Neural progenitor cell (in vitro differentiated cells): ENCODE results near the gene BAIAP2. TPM values are rescaled to one million over a fixed set of nuclear protein-coding genes. Genes with fewer than 3 reads are reported as not detected.

Experiments
- DNase-seq: peaks from one replicate; pipeline ENCODE4 v3.0.0-alpha.2; 2016; ENCODE audit warnings: low spot score
- H2AFZ ChIP-seq: fragments of 200-600 bp; sonication (generic); replicated peaks from 2 replicates; pipeline ENCODE4 v1.6.1; 2016; ENCODE audit warnings: antibody characterized with exemption
- H3F3A ChIP-seq: fragments of 200-600 bp; sonication (generic); 2 replicates; pipeline ENCODE4 v1.6.1; 2016; ENCODE audit warnings: antibody characterized with exemption, low read depth
- H3K27ac ChIP-seq: fragments of 200-600 bp; sonication (generic); 2 replicates; pipeline ENCODE4 v1.5.1; 2016; ENCODE audit warnings: mild to moderate bottlenecking
- H3K27me3 ChIP-seq: fragments of 200-600 bp; sonication (generic); 2 replicates; pipeline ENCODE4 v1.6.1; 2016; ENCODE audit warnings: mild to moderate bottlenecking, moderate library complexity
- H3K36me3 ChIP-seq: fragments of 200-600 bp; sonication (generic); 2 replicates; pipeline ENCODE4 v1.5.1; 2016
- H3K4me1 ChIP-seq: fragments of 200-600 bp; sonication (generic); 2 replicates; pipeline ENCODE4 v1.6.1; 2016; ENCODE audit warnings: mixed run types
- H3K4me2 ChIP-seq: fragments of 200-600 bp; sonication (generic); 2 replicates; pipeline ENCODE4 v1.6.1; 2016
- H3K4me3 ChIP-seq: fragments of 200-600 bp; sonication (generic); 2 replicates; pipeline ENCODE4 v1.5.1; 2016
- H3K79me2 ChIP-seq: fragments of 200-600 bp; sonication (generic); 2 replicates; pipeline ENCODE4 v1.6.1; 2016; ENCODE audit warnings: low read depth
- H3K9ac ChIP-seq: fragments of 200-600 bp; sonication (generic); 2 replicates; pipeline ENCODE4 v1.6.1; 2016
- H3K9me3 ChIP-seq: fragments of 200-600 bp; sonication (generic); 2 replicates; pipeline ENCODE4 v1.5.1; 2016; ENCODE audit warnings: low read depth
- H4K20me1 ChIP-seq: fragments of 200-600 bp; sonication (generic); 2 replicates; pipeline ENCODE4 v1.6.1; 2016; ENCODE audit warnings: low read depth
- H3K27ac Mint-ChIP-seq: 3 replicates; pipeline ENCODE4 v1.8.0; 2021; ENCODE audit warnings: mixed read lengths
- H3K27me3 Mint-ChIP-seq: 2 replicates; pipeline ENCODE4 v1.8.0; 2022; ENCODE audit warnings: low read depth, mild to moderate bottlenecking, inconsistent platforms, moderate library complexity, mixed read lengths; ENCODE audit not compliant: insufficient read depth
- H3K36me3 Mint-ChIP-seq: 3 replicates; pipeline ENCODE4 v1.8.0; 2021; ENCODE audit warnings: mixed read lengths
- H3K4me1 Mint-ChIP-seq: 3 replicates; pipeline ENCODE4 v1.8.0; 2021; ENCODE audit warnings: mixed read lengths
- H3K4me3 Mint-ChIP-seq: 3 replicates; pipeline ENCODE4 v1.8.0; 2021; ENCODE audit warnings: mild to moderate bottlenecking, moderate library complexity, mixed read lengths
- H3K9me3 Mint-ChIP-seq: 3 replicates; pipeline ENCODE4 v1.8.0; 2020; ENCODE audit warnings: mixed read lengths
- CTCF ChIP-seq: fragments of 200-600 bp; sonication (generic); IDR thresholded peaks from 2 replicates; pipeline ENCODE4 v1.5.1; 2017; ENCODE audit warnings: antibody characterized with exemption, mild to moderate bottlenecking
- EZH2 ChIP-seq: fragments of 200-600 bp; sonication (generic); IDR thresholded peaks from 2 replicates; pipeline ENCODE4 v1.6.1; 2017; ENCODE audit warnings: antibody characterized with exemption, mild to moderate bottlenecking, moderate library complexity
- EZH2phosphoT487 ChIP-seq: fragments of 200-600 bp; sonication (generic); IDR thresholded peaks from 2 replicates; pipeline ENCODE4 v1.6.1; 2017; ENCODE audit warnings: antibody characterized with exemption
- total RNA-seq: library from RNA; depleted of rRNA; stranded (reverse); fragments of >200 nt; gene quantifications from 2 replicates; pipeline ENCODE4 v1.2.3, GENCODE V29; 2015; ENCODE audit warnings: low replicate concordance

Gene BAIAP2
- total RNA-seq, 1 donor from 2014 or later, result 15.6 TPM

- TF ChIP-seq EZH2phosphoT487, result no peak
- TF ChIP-seq CTCF, result no peak
- TF ChIP-seq EZH2, result no peak
- peaks cover 1% of the 10 kb centered on the region for H3K36me3 Mint-ChIP-seq
- Histone ChIP-seq H3K27ac (no peak overlapping the region), H3K4me3 (no peak overlapping the region), H3K36me3 (no peaks in the 10 kb centered on the region), H3K27me3 (no peaks in the 10 kb centered on the region), H3F3A (no peaks in the 10 kb centered on the region), H4K20me1 (no peaks in the 10 kb centered on the region), H3K4me2 (no peak overlapping the region), H3K79me2 (no peaks in the 10 kb centered on the region), H3K9ac (no peak overlapping the region), H2AFZ (no peak overlapping the region), H3K4me1 (no peaks in the 10 kb centered on the region), H3K9me3 (no peaks in the 10 kb centered on the region)
- DNase-seq, result no peak
- peaks cover 4% of the 10 kb centered on the region for H3K4me1 Mint-ChIP-seq
- H3K27ac Mint-ChIP-seq, result no peak overlapping the region
- H3K27me3 Mint-ChIP-seq, result no peaks in the 10 kb centered on the region
- H3K4me3 Mint-ChIP-seq, result no peak overlapping the region
- H3K9me3 Mint-ChIP-seq, result no peaks in the 10 kb centered on the region
Observed at GRCh38 chr17:81158688-81159590, 124.0 kb downstream of the BAIAP2 start.

- Histone ChIP-seq H3K4me1 (peaks cover under 1% of the 10 kb centered on the region), H3K27ac (no peak overlapping the region), H3K9me3 (no peaks in the 10 kb centered on the region), H3K27me3 (no peaks in the 10 kb centered on the region), H4K20me1 (no peaks in the 10 kb centered on the region), H3K4me3 (no peak overlapping the region), H3K9ac (no peak overlapping the region), H3K79me2 (no peaks in the 10 kb centered on the region), H3K4me2 (no peak overlapping the region), H3F3A (peaks cover 5% of the 10 kb centered on the region), H3K36me3 (no peaks in the 10 kb centered on the region), H2AFZ (no peak overlapping the region)
- H3K4me1 Mint-ChIP-seq, result peaks cover 6% of the 10 kb centered on the region
- peaks cover 1% of the 10 kb centered on the region for H3K36me3 Mint-ChIP-seq
- H3K4me3 Mint-ChIP-seq, result no peak overlapping the region
- H3K9me3 Mint-ChIP-seq, result no peaks in the 10 kb centered on the region
- DNase-seq, result no peak
- TF ChIP-seq EZH2 (no peak), EZH2phosphoT487 (no peak), CTCF (no peak)
- no peak overlapping the region for H3K27ac Mint-ChIP-seq
- no peaks in the 10 kb centered on the region for H3K27me3 Mint-ChIP-seq
Observed at GRCh38 chr17:81159611-81160265, 124.8 kb downstream of the BAIAP2 start.

GRCh38 chr17:81160306-81160705 is 125.4 kb downstream of the BAIAP2 start:
- Histone ChIP-seq H3K27ac (no peak overlapping the region), H3K79me2 (no peaks in the 10 kb centered on the region), H3K27me3 (no peaks in the 10 kb centered on the region), H2AFZ (no peak overlapping the region), H3K9me3 (no peaks in the 10 kb centered on the region), H3K4me3 (no peak overlapping the region), H3K36me3 (no peaks in the 10 kb centered on the region), H3K4me2 (no peak overlapping the region), H4K20me1 (no peaks in the 10 kb centered on the region), H3K9ac (no peak overlapping the region), H3K4me1 (peaks cover 6% of the 10 kb centered on the region), H3F3A (peaks cover 10% of the 10 kb centered on the region)
- Mint-ChIP-seq H3K4me1 (peaks cover 7% of the 10 kb centered on the region), H3K27ac (no peak overlapping the region), H3K27me3 (no peaks in the 10 kb centered on the region), H3K9me3 (no peaks in the 10 kb centered on the region), H3K36me3 (no peaks in the 10 kb centered on the region), H3K4me3 (no peak overlapping the region)
- DNase-seq, result no peak
- TF ChIP-seq EZH2, result no peak
- no peak for TF ChIP-seq CTCF
- no peak for TF ChIP-seq EZH2phosphoT487
